ENCODE measurements around the gene ZNF892.

The ZNF892 gene

DNA sequence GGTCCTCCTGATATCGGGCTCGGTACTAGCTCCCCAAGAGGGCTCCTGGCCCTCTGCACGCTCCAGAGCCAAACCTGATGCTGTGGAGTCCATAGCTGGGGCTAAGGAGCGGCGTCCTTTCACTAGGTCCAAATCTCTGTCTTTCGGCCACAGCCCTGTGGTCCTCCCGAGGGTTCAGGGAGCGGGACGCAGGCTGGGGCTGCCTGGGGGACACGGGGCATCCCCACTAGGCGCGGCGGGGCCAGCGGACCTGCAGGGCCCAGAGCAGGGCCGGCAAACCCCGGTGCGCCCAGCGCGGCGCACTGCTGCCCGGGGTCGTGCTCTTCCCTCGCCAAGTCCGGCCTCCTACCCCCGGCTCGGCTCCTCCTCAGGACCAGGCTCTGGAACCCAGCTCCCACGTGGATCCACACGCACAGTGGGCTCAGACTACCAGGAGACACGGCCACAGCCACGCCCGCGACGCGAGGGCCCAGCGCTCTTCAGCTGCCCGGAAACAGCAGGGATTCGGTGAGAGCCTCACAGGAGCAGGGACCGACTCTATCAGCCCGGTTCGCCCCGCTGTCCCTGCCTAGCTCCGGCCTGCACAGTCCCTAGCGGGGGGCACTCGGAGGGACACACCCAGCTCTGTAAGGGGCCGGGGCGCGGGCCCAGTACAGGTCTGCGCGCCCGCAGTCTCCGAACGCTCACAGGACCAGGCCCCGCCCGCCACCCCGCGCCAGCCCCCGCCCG is 48.3 kb upstream of the ZNF892 start (continued):
- TF ChIP-seq, protein P1, sequence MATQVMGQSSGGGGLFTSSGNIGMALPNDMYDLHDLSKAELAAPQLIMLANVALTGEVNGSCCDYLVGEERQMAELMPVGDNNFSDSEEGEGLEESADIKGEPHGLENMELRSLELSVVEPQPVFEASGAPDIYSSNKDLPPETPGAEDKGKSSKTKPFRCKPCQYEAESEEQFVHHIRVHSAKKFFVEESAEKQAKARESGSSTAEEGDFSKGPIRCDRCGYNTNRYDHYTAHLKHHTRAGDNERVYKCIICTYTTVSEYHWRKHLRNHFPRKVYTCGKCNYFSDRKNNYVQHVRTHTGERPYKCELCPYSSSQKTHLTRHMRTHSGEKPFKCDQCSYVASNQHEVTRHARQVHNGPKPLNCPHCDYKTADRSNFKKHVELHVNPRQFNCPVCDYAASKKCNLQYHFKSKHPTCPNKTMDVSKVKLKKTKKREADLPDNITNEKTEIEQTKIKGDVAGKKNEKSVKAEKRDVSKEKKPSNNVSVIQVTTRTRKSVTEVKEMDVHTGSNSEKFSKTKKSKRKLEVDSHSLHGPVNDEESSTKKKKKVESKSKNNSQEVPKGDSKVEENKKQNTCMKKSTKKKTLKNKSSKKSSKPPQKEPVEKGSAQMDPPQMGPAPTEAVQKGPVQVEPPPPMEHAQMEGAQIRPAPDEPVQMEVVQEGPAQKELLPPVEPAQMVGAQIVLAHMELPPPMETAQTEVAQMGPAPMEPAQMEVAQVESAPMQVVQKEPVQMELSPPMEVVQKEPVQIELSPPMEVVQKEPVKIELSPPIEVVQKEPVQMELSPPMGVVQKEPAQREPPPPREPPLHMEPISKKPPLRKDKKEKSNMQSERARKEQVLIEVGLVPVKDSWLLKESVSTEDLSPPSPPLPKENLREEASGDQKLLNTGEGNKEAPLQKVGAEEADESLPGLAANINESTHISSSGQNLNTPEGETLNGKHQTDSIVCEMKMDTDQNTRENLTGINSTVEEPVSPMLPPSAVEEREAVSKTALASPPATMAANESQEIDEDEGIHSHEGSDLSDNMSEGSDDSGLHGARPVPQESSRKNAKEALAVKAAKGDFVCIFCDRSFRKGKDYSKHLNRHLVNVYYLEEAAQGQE (tag by site-specific recombination; IDR thresholded peaks at IDR 0.05), result no peak
- no peak for TF ChIP-seq TRIM28 (IDR thresholded peaks at IDR 0.05; ENCODE audit: borderline replicate concordance, low read length)
- TF ChIP-seq ZBTB20 (tag by site-specific recombination; IDR thresholded peaks at IDR 0.05), result peak; percentile 12; the same call in 1 of the 2 replicates
- TF ChIP-seq ZNF521 (tag by site-specific recombination; IDR thresholded peaks at IDR 0.05), result no peak
- TF ChIP-seq ZIC2 (tag by site-specific recombination; IDR thresholded peaks at IDR 0.05), result peak; percentile 70; the same call in 1 of the 2 replicates
- TF ChIP-seq ZNF600 (tag by site-specific recombination; IDR thresholded peaks at IDR 0.05), result no peak
- TF ChIP-seq ZNF621 (tag by site-specific recombination; IDR thresholded peaks at IDR 0.05), result no peak
- TF ChIP-seq ZNF792 (tag by site-specific recombination; IDR thresholded peaks at IDR 0.05), result no peak
- no peak for TF ChIP-seq ZNF133 (tag by site-specific recombination; IDR thresholded peaks at IDR 0.05)
- no peak for TF ChIP-seq ZNF274 (IDR thresholded peaks at IDR 0.05; ENCODE audit: low read length)
- TF ChIP-seq ZNF274 (tag by site-specific recombination; IDR thresholded peaks at IDR 0.05; ENCODE audit: borderline replicate concordance), result no peak
- TF ChIP-seq ZNF623 (tag by site-specific recombination; IDR thresholded peaks at IDR 0.05), result no peak
- TF ChIP-seq ZNF645 (tag by site-specific recombination; IDR thresholded peaks at IDR 0.05), result no peak
- TF ChIP-seq ZNF513 (tag by site-specific recombination; IDR thresholded peaks at IDR 0.05), result no peak
- TF ChIP-seq, protein P2, sequence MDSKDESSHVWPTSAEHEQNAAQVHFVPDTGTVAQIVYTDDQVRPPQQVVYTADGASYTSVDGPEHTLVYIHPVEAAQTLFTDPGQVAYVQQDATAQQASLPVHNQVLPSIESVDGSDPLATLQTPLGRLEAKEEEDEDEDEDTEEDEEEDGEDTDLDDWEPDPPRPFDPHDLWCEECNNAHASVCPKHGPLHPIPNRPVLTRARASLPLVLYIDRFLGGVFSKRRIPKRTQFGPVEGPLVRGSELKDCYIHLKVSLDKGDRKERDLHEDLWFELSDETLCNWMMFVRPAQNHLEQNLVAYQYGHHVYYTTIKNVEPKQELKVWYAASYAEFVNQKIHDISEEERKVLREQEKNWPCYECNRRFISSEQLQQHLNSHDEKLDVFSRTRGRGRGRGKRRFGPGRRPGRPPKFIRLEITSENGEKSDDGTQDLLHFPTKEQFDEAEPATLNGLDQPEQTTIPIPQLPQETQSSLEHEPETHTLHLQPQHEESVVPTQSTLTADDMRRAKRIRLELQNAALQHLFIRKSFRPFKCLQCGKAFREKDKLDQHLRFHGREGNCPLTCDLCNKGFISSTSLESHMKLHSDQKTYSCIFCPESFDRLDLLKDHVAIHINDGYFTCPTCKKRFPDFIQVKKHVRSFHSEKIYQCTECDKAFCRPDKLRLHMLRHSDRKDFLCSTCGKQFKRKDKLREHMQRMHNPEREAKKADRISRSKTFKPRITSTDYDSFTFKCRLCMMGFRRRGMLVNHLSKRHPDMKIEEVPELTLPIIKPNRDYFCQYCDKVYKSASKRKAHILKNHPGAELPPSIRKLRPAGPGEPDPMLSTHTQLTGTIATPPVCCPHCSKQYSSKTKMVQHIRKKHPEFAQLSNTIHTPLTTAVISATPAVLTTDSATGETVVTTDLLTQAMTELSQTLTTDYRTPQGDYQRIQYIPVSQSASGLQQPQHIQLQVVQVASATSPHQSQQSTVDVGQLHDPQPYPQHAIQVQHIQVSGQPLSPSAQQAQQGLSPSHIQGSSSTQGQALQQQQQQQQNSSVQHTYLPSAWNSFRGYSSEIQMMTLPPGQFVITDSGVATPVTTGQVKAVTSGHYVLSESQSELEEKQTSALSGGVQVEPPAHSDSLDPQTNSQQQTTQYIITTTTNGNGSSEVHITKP (tag by site-specific recombination; IDR thresholded peaks at IDR 0.05), result no peak
- no peak for TF ChIP-seq ZNF280C (tag by site-specific recombination; IDR thresholded peaks at IDR 0.05)
- TF ChIP-seq ZNF677 (tag by site-specific recombination; IDR thresholded peaks at IDR 0.05), result no peak
- no peak for TF ChIP-seq ZNF394 (tag by site-specific recombination; IDR thresholded peaks at IDR 0.05; ENCODE audit: borderline replicate concordance)
- TF ChIP-seq ZNF223 (tag by site-specific recombination; IDR thresholded peaks at IDR 0.05), result no peak
- TF ChIP-seq ZNF423 (tag by site-specific recombination; IDR thresholded peaks at IDR 0.05), result no peak
- TF ChIP-seq ZFP69B (tag by site-specific recombination; IDR thresholded peaks at IDR 0.05), result no peak
- peak; percentile 54 for TF ChIP-seq GLIS1 (tag by site-specific recombination; IDR thresholded peaks at IDR 0.05)
- no peak for TF ChIP-seq ZBTB44 (tag by site-specific recombination; IDR thresholded peaks at IDR 0.05)
- no peak for TF ChIP-seq ZNF2 (tag by site-specific recombination; IDR thresholded peaks at IDR 0.05)
- TF ChIP-seq ZNF18 (tag by site-specific recombination; IDR thresholded peaks at IDR 0.05), result no peak
